ENCODE data around the gene SYP.

The SYP gene

DNA sequence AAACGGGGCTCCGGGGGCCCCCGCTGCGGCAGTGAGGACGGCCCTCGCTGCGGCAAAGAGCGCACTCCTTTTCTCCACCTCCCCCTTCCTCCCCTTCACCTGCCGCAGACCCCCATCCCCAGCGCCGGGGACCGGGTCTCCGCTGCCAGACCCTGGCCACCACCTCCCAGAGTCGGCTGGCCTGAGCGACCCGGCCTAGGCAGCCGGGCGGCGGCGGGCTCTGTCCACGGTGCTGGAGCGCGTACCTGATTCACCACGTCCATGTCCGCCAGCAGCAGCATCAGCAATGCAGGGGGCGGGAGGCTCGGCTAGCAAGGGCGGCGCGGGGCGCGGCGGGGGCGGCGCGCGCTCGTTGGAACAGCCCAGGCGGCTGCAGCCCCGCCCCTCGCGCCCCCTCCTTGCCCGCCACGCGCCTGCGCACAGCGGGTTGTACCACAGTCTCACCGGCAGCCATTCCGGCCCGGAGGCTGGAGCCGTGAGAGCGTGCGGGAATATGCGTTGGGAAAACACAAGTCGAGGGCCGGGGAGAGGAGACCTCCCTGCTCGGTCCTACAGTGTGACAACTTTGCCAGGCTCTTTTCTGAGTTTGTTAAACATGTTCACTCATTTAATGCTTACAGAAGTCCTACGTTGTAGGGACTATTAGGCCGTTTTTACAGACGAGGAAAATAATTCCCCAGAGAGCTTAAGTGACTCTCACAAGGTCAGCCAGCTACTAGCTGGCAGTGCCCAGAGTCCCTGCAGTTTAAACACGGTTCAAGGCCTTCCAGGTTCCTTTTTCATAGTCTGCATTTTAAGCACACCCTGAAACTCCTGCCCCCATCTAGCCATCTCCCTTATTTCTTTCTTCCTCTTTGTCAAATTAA, at the start of gene SYP:
Gene SYP, minus strand, starts transcription at position 288 of the 866 bp plus-strand sequence. Its CDS starts 7 bp downstream, at position 281.
- peak; percentile 92 for DNase-seq

DNA sequence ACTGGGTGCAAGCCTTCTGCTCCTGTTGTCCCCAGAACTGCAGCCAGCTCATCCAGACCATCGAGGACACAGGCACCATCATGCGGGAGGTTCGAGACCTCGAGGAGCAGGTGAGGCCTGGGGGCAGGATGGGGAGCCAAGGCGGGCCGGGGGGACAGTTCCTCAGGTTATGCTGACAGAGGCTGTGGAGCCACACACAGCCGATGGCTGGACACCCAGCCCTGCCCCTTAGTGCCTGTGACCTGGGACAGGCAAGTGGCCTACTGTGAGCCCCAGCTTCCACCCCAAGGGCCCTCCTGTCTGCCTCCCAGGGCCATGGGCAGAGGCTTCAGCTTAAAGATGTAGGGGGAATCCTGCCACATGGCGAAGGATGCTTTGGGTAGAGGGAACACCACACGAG, 49.6 kb upstream of the SYP start:
- no peak for DNase-seq

DNA sequence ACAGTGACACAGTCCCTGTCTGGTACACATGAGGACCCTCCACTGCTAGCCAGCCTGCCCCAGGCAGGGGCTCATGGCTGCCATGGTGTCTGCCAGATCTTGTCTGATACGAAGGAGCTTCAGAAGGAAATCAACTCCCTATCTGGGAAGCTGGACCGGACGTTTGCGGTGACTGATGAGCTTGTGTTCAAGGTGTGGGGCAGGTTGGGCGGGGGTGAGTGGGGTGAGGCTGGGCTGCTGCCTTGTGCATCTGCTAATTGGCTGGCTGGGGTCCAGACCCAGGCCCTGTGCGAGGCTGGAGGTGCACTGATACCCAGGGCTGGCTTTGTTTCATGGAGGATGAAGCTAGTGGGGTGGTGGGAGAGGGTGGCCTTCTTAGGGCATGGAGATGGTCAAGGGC, 49.1 kb upstream of the SYP start:
- no peak for DNase-seq

DNA sequence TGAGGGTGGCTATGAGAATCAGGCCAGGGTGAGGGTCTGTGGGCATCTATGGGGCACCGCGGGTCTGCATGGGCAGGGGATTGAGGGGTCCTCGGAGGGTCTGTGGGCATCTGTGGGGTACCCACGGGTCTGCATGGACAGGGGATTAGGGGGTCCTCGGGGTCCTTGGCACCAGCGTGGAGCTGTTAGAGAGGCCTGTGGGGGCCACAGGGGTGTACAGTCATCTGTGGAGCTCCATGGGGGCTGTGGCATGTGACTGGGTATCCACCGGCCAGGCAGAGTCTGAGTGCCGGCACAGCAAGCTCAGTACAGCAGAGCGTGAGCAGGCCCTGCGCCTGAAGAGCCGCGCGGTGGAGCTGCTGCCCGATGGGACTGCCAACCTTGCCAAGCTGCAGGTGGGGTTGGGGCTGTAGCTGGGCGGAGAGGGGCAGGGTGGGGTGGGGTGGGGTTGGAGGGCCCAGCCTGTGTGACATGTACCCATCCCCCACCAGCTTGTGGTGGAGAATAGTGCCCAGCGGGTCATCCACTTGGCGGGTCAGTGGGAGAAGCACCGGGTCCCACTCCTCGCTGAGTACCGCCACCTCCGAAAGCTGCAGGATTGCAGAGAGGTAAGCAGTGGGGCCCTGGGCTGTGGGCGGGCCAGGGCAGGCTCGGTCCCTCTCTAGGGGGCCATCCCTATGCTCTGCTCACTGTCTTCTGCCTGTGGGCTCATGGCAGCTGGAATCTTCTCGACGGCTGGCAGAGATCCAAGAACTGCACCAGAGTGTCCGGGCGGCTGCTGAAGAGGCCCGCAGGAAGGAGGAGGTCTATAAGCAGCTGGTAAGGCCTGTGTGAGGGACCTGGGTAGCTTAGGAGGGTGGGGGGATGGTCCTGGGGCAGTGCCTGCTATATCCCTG, 48.2 kb upstream of the SYP start:
- no peak for DNase-seq

DNA sequence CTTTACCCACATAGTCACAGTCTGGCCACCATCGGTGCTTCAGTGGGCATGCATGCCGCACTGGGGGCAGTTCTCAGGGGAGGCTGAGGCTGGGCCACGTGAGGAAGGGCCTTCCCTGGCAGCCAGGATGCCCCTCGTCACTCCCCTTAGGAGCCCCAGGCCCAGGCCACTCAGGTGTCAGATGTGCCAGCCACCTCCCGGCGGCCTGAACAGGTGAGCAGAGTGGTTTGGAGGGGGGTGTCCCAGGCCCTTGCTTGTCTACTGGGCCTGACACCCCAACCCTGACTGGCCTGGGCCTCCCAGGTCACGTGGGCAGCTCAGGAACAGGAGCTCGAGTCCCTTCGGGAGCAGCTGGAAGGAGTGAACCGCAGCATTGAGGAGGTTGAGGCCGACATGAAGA, 47.4 kb upstream of the SYP start:
- DNase-seq = no peak

DNA sequence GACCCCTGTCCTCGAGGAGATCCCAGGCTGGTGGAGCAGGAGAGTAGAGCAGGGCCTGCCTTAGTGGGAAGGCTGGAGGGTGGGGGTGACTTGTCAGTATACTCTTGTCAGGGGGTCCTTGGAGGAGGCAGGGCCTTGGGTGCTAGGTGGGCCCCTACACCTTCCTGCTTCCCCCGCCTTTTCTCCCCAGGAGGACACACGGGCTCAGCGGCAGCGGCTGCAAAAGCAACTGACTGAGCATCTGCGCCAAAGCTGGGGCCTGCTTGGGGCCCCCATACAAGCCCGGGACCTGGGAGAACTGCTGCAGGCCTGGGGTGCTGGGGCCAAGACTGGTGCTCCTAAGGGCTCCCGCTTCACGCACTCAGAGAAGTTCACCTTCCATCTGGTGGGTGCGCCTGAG, 46.5 kb upstream of the SYP start:
- no peak for DNase-seq

DNA sequence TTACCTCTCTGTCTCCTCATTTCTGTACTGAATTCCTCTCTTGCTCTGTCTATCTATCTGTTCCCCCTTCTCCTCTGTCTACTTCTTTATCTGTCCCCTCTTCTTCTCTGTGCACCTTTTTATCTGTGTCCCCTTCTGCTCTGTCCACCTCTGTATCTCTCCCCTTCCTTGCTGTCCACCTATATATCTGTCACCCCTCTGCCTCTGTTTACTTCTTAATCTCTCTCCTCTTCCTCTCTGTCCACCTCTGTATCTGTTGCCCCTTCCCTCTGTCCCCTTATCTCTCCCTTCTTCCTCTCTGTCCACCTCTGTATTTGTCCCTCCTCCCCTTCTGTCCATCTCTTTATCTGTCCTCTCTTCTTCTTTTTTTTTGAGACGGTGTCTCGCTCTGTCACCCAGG, 44.2 kb upstream of the SYP start:
- no peak for DNase-seq

DNA sequence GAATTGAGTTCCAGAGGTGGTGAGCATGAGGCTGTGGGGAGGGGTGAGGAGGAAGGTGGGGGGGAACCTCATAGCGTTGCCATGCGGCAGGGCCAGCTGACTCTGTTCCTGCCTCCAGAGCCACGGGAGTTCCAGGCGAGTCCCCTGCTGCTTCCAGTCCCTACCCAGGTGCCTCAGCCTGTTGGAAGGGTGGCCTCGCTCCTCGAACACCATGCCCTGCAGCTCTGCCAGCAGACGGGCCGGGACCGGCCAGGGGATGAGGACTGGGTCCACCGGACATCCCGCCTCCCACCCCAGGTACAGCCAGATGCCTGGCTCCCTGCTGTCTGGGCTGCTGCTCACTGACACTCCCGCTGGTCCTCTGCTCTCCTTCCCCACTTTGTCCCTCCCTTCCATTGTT, 43.2 kb upstream of the SYP start:
- no peak for DNase-seq

DNA sequence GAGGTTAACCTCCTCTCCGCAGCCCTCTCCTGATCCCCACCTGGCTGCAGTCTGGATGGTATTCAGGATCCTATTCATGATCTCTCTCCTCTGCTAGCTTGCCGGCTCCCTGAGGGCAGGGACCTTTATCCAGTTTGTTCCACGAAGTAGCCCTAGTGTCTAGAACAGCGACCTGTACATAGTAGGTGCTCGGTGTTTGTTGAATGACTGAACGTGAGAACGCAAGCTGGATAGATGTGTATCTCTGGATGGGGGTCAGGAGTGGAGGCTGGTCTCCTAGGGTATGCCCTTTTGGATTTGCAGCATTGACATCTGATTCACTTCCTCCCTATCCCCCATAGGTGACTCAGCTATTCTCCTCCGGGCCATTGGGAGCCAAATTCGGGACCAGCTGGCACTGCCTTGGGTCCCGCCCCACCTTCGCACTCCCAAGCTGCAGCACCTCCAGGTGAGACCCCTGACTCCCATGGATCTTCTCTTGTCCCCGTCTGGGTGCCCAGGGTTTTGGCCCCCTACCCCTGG, 42.6 kb upstream of the SYP start:
- DNase-seq = no peak

DNA sequence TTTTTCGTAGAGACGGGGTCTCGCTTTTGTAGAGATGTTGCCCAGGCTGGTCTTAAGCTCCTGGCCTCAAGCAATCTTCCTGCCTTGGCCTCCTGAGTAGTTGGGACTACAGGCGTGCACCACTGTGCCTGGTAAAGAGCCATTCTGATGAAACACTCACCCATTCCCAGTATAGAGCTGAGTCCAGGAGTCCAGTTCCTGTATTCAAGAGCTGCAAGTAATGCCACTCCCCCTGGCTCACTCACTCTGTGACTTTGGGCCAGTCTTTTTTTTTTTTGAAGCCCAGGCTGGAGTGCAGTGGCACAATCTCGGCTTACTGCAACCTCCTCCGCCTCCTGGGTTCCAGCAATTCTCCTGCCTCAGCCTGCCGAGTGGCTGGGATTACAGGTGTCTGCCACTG, 38.7 kb upstream of the SYP start:
- DNase-seq = no peak

DNA sequence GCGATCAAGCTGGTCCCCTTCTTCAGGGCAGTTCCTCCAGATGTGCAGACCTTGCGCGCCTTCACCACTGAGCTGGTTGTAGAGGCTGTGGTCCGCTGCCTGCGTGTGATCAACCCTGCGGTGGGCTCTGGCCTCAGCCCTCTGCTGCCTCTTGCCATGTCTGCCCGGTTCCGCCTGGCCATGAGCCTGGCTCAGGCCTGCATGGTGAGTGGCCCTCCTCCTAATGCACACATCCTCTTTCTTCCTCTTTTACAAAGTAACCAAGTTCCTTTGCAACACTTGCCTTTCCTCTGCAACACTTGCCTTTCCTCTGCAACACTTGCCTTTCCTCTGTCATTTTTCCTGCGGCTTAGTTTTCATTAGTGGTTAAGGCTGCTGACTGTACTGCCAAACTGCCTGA, 37.1 kb upstream of the SYP start:
- peak; percentile 1 for DNase-seq

DNA sequence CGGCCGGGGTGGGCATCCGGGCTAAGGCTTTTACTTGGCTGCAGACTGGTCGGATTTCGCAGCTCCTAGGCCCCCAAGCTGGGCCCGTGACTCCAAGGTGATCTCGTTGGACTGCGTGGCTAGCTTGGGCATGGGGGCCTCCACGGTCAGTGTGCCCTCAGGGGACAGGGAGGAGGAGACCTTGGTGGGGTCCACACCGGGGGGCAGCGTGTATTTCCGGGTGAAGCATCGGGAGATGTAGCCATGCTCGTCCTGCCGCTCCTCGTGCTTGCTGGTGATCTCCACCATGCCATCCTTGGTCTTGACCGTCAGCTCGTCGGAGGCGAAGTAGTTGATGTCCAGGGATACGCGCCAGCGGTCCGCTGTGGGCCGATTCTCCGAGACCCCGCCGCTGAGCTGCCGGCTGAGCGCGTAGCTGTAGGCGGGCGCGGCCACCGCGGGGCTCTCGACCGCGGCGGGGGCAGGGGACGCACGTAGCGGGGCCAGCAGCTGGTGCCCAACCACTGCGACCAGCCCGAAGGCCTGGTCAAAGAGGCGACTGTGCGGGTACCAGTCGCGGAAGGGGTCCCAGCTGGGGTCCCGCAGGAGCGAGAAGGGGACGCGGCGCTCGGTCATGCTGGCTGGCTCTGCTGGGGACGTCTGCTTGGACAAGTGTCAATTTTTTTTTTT, 34.0 kb upstream of the SYP start:
- DNase-seq = no peak

DNA sequence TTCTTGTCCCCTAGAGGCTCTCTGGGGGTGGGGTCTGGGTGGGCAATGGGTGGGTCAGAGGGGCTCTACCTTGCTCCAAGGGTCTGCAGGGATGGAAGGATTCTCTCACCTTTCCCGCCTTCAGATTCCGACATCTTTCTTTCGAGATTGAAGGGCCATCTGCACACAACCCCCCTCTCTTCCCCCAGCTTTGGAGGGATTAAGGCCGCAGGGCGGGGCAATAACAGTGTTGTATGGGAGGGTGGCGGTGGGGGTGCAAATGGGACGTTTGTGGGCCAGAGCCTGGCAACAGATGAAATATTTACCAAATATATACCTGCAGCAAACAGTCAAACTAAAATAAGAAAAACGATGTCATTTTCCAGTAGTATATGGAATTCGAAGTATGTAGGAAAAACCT, 33.2 kb upstream of the SYP start, which contains the start of gene CACNA1F:
Gene CACNA1F, minus strand, starts transcription at position 165 of the 400 bp plus-strand sequence. Its CDS starts 31 bp downstream, at position 134.
- DNase-seq = no peak

DNA sequence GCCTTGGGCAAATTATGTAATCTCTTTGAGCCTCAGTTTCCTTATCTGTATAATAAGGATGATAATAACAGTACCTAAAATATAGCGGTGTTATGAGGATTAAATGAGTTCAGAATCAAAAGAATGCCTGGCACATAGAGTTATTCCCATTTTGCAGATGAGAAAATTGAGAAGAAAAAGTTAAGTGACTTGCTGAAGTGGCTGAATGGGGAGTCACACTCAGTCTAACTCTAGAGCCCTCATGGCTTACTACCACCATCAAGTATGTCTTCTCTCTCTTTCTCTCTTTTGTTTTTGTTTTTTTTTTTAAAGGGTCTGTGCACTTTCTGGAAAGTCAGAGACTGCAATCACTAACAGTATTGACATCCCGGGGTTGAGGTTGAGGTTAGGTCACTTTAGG, 32.5 kb upstream of the SYP start:
- DNase-seq = no peak

DNA sequence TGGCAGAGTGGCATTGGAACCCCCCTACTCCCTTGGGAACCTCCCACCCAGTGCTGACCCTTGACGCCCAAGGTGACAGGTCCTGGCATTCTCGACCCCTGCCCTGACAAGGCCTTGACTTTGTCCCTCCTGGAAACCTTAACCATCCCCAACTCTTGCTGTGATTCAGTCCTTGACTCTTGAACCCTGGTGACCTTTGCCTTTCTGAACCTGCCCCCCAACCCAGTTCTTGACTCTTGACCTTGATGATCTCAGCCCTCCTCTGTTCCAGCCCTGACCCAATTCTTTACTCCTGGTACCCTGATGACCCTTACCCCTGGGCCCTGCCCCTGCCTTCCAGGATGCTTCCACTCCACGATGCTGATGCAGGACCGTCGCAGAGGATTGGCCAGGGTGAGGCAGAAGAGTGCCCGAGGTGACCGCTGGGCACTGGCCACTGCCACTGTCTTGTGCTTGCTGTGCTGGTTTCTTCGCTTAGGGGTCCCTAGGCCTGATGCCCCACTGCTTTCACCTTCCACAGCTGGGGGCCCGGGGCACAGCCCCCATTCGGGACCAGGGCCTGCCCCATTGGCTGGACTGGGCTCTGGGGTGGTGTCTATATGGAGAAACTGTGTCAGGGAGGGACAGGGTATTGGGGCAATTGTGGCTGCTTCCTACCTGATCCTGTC, 31.5 kb upstream of the SYP start:
- DNase-seq = no peak

DNA sequence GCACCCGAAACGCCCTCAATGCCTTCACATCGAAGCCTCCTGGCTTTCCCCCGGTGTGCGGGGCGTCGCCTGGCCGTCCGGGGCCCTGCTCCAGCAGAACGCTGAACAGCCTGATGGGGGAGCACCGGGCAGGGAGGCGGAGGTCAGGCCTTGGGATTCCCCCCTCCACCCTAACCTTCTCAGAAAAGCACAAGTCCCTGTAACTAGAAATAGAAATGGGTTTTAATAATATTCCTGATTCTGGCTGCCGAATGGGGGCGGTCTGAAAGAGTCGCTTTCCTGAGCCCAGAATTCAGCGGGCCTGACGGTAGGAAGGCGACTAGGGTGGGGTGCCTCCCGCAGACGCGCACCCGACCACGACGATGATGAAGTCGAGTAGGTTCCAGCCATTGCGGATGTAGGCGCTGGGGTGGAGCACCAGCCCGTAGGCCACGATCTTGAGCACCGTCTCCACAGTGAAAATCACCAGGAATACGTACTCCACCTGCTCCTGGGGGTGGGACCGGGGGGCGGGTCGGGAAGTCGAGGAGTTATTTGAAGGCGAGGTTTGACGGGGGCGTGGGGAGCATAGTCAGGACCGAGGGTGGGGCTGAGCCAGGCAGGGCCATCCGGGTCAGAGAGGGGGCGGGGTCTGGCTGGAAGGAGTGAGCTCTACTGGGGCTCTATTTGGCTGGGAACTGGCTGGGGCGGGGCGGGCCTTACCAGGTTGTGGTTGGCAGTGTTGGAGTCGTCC, 30.7 kb upstream of the SYP start:
- peak; percentile 62 for DNase-seq

DNA sequence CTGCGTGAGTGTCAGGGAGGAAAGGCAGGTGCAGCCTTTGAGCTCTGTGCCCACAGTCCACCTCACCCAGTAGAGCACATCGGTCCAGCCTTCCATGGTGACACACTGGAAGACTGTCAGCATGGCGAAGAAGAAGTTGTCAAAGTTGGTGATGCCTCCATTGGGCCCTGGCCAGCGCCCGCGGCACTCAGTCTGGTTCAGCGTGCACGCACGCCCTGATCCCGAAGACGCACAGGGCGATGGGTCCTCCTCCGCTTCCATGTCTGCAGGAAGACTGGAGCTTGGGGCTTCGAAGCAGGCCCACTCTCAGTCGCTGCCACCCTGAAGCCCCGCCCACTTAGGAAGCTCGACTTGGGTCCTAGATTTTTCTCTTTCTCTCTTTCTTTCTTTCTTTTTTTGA, 28.2 kb upstream of the SYP start:
- no peak for DNase-seq

DNA sequence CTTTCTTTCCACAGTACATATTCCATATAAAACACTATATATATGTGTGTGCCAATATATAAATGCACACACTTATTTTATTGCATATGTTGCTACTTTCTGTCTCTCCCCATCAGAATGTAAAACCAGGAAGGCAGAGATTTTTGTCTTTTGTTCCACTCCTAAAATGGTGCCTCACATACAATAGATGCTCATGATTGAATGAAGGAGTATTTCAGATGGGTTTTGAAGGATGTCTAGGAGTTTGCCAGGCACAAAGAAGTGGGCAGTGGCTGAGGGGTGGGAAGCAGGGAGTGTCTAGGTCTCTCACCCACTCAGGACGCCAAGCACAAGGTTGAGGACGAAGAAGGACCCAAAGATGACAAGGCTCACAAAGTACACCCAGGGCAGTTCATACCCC, 27.7 kb upstream of the SYP start:
- DNase-seq = no peak

DNA sequence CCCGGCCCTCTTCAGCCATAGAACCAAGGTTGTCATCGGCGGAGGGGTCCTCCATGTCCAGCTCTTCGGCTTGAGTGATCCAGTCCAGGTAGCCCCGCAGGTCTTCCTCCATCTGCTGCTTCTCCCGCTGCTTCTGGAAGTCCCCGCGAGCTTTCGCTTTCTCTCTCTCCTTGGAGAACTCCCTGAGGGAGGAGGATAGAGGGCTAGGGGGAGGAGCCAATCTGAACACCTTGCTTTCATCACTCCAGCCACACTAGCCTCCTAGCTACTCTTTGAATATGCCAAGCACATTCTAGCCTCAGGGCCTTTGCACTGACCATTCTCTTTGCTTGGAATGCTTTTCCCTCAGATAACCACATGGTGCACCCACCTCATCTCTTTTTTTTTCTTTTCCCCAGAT, 27.0 kb upstream of the SYP start:
- no peak for DNase-seq

DNA sequence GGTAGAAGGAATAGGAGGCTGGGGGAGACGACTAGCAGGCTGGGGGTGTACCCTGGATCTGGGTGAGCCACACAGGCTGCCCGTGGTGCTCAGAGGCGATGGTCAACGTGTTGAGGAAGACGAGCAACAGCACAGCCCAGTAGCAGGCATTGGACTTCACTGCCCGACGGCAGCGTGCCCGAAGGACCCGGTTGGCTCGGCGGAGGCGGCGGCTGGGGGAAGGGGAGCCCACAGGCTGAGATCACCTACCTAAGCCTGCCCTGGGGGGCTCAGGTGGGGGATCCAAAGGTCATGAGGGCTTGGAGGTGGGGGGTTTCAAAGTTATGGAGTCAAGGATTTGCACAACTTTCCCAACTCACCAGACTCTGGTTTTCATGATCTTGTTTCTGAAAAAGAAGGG, 25.9 kb upstream of the SYP start:
- DNase-seq = no peak

DNA sequence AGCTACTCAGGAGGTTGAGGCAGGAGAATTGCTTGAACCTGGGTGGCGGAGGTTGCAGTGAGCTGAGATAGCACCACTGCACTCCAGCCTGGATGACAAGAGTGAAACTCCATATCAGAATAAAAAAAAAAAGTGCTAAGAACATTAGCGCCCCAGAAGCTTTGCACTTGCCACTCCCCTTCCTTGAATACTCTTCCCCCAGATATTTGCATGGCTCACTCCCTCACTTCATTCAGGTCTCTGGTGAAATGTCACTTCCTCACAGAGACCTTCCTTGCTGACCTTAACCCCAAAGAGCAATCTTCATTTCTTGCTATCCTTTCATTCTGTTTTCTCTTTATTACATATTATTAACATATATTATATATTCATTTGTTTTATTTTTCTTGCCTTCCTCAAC, 21.9 kb upstream of the SYP start:
- no peak for DNase-seq

DNA sequence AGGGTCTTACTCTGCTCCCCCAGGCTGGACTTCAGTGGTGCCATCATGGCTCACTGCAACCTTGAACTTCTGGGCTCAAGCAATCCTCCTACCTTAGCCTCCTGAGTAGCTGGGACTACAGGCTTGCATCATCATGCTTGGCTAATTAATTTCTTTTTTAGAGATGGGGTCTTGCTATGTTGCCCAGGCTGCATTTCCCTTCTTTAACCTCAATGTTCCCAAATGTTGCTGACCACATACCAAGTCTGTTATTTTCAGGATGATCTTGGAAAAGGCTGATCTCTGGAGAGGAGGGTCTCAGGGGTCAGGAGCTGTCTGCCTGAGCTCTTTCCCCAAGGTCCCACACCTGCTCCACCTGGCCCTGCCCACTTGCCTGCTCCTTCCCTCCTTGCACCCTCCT, 20.1 kb upstream of the SYP start:
- DNase-seq = no peak

All from OCI-M1 (cell line).